ENCODE data around the gene ENTPD6. TPM values are rescaled to one million over a fixed set of nuclear protein-coding genes. Genes with fewer than 3 reads are reported as not detected.
"Not testable (repeated sequence)": the region's sequence is repeated elsewhere in the genome, so short reads cannot be mapped to it uniquely, and the experiment has no call there.

ENTPD6 gene
- total and polyA plus RNA-seq, 4 experiments from 2014 or later: 42.1 to 94.3 (median 68.0) TPM

DNA sequence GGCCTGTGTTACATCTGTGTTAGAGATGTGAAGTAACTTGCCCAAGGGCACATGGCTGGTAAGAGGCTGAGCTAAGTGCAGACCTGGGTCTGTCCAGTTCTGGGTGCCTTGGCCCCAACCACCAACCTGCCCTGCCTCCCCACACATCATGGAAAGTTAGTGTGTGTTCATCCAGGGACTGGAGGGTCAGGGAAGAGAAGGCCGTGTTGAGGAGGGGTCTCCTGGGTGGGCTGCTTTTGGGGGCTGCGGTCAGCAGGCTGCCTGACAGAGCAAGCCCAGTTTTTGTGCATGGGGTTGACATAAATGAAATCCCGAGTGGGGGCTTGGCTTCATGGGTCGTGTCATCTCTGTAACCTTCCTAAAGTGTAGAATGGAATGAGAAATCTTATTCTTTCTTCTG, 63.3 kb downstream of the ENTPD6 start:
- Histone ChIP-seq H3K36me3 (ENCODE audit: insufficient read depth, low read length) (no peaks in the 10 kb centered on the region), H3K4me1 (ENCODE audit: insufficient read depth, low read length) (peaks cover 3% of the 10 kb centered on the region), H3K4me3 (ENCODE audit: low read length in 2 of 2) (no peak overlapping the region), H3K27me3 (ENCODE audit: insufficient read depth, low read length) (no peaks in the 10 kb centered on the region), H3K9me3 (ENCODE audit: control insufficient read depth in 1 of 2, low read length in 2 of 2) (no peaks in the 10 kb centered on the region), H3K27ac (ENCODE audit: low read depth, low read length) (no peak overlapping the region)
- H3K4me3 Mint-ChIP-seq: peak overlapping the region in 1 of 8 donors; percentile 35
- peaks cover 6 to 25% (median 12%) of the 10 kb centered on the region in 4 donors for H3K4me1 Mint-ChIP-seq
- H3K27ac Mint-ChIP-seq: no peak overlapping the region
- no peak for DNase-seq
- intact Hi-C loops (cut with micrococcal nuclease): no loop called here
- H3K27me3 Mint-ChIP-seq: no peaks in the 10 kb centered on the region
- ChIA-PET POLR2A (ENCODE audit: partially characterized antibody) (no interaction called here), CTCF (ENCODE audit: partially characterized antibody) (no interaction called here)
- peaks cover 30 to 31% of the 10 kb centered on the region in 2 donors for H3K36me3 Mint-ChIP-seq
- H3K9me3 Mint-ChIP-seq: peaks cover 0 to 5% (median 0%) of the 10 kb centered on the region in 8 donors

DNA sequence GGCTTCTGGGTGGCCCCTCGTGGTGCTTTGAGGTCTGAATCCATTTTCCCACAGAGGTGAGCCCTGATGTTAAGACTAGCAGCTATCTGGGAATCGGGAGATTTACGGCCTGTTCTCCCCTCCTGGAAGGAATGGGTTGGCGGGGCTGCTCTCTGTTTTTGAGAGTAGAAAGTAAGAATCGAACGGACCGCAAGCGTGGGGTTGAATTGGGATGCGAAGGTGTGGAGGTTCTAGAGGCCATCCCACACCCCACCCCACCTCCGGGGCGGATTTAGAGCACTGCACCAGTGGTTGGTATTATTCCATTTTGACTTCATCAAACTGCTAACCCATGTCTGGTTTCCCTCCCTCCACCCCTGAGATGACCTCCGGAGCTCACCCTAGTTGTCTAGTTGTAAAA, 63.8 kb downstream of the ENTPD6 start:
- Histone ChIP-seq H3K4me1 (ENCODE audit: insufficient read depth, low read length) (peaks cover 3% of the 10 kb centered on the region), H3K36me3 (ENCODE audit: insufficient read depth, low read length) (no peaks in the 10 kb centered on the region), H3K27me3 (ENCODE audit: insufficient read depth, low read length) (no peaks in the 10 kb centered on the region), H3K9me3 (ENCODE audit: control insufficient read depth in 1 of 2, low read length in 2 of 2) (no peaks in the 10 kb centered on the region), H3K27ac (ENCODE audit: low read depth, low read length) (no peak overlapping the region), H3K4me3 (ENCODE audit: low read length in 2 of 2) (no peak overlapping the region)
- DNase-seq: no peak
- ChIA-PET POLR2A (ENCODE audit: partially characterized antibody) (no interaction called here), CTCF (ENCODE audit: partially characterized antibody) (no interaction called here)
- H3K27ac Mint-ChIP-seq: peak overlapping the region in 3 of 7 donors; percentile 30 to 43 (median 35)
- H3K4me1 Mint-ChIP-seq: peaks cover 5 to 25% (median 11%) of the 10 kb centered on the region in 4 donors
- intact Hi-C loops (cut with micrococcal nuclease): no loop called here
- peak overlapping the region in 1 of 8 donors; percentile 61 for H3K4me3 Mint-ChIP-seq
- peaks cover 31 to 33% of the 10 kb centered on the region in 2 donors for H3K36me3 Mint-ChIP-seq
- peaks cover 0 to 5% (median 0%) of the 10 kb centered on the region in 8 donors for H3K9me3 Mint-ChIP-seq
- H3K27me3 Mint-ChIP-seq: no peaks in the 10 kb centered on the region

DNA sequence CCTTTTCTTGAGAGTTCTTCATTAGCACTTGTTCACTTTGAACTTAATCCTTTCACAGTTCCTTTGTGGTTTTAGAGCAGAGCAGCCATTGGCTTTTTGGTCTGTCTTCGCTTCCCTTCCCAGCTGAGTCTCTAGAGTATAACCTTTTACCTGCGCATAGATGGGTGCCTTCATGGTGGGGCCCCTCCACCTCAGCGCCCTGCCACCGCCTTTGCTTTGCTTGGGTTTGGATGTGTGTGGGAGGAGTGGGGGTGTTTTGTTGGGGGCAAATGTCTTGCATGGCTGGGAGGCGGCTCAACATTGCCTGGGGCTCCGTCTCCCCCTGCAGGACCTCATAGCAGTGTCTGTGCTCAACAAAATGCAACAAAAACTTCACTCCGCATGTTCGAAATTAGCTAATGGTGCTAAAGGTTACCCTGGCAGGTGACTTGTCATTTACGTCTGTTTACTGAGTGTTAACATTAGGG, 64.3 kb downstream of the ENTPD6 start:
- intact Hi-C loops (cut with micrococcal nuclease): no loop called here
- H3K36me3 ChIP-seq (ENCODE audit: insufficient read depth, low read length): no peaks in the 10 kb centered on the region
- Mint-ChIP-seq H3K9me3 (peaks cover 0 to 5% (median 0%) of the 10 kb centered on the region in 8 donors), H3K4me1 (peaks cover under 1 to 25% (median 8%) of the 10 kb centered on the region in 4 donors), H3K27me3 (no peaks in the 10 kb centered on the region), H3K36me3 (peaks cover 31 to 37% of the 10 kb centered on the region in 2 donors), H3K4me3 (peak overlapping the region in 1 of 8 donors; percentile 61), H3K27ac (peak overlapping the region in 2 of 7 donors; percentile 30 to 34)
- H3K4me3 ChIP-seq (ENCODE audit: low read length in 2 of 2): no peak overlapping the region
- CTCF ChIA-PET (ENCODE audit: partially characterized antibody): no interaction called here
- H3K27ac ChIP-seq (ENCODE audit: low read depth, low read length): no peak overlapping the region
- no peaks in the 10 kb centered on the region for H3K27me3 ChIP-seq (ENCODE audit: insufficient read depth, low read length)
- POLR2A ChIA-PET (ENCODE audit: partially characterized antibody): no interaction called here
- no peaks in the 10 kb centered on the region for H3K9me3 ChIP-seq (ENCODE audit: control insufficient read depth in 1 of 2, low read length in 2 of 2)
- peaks cover 3% of the 10 kb centered on the region for H3K4me1 ChIP-seq (ENCODE audit: insufficient read depth, low read length)
- DNase-seq: peak in 1 of 5 donors; percentile 19

DNA sequence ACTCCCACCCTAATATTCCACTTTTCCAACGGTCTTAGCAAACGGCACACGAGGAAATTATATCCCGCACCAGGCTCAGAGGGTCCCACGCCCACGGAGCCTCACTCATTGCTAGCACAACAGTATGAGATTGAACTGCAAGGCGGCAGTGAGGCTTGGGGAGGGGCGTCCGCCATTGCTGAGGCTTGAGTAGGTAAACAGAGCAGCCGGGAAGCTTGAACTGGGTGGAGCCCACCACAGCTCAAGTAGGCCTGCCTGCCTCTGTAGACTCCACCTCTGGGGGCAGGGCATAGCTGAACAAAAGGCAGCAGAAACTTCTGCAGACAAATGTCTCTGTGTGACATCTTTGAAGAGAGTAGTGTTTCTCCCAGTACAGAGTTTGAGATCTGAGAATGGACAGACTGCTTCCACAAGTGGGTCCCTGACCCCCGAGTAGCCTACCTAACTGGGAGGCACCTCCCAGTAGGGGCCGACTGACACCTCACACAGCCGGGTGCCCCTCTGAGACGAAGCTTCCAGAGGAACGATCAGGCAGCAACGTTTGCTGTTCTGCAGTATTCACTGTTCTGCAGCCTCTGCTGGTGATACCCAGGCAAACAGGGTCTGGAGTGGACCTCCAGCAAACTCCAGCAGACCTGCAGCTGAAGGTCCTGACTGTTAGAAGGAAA, 65.4 kb downstream of the ENTPD6 start:
- Mint-ChIP-seq H3K4me1 (peaks cover 0 to 24% (median 8%) of the 10 kb centered on the region in 4 donors), H3K36me3 (peaks cover 31 to 37% of the 10 kb centered on the region in 2 donors), H3K4me3 (peak overlapping the region in 1 of 8 donors; percentile 17)
- H3K9me3 Mint-ChIP-seq; H3K27ac Mint-ChIP-seq; H3K27me3 ChIP-seq (ENCODE audit: insufficient read depth, low read length); H3K9me3 ChIP-seq (ENCODE audit: control insufficient read depth in 1 of 2, low read length in 2 of 2); H3K27me3 Mint-ChIP-seq; CTCF ChIA-PET (ENCODE audit: partially characterized antibody); H3K4me1 ChIP-seq (ENCODE audit: insufficient read depth, low read length); H3K27ac ChIP-seq (ENCODE audit: low read depth, low read length); intact Hi-C loops (cut with micrococcal nuclease); H3K4me3 ChIP-seq (ENCODE audit: low read length in 2 of 2); H3K36me3 ChIP-seq (ENCODE audit: insufficient read depth, low read length): not testable (repeated sequence)
- POLR2A ChIA-PET (ENCODE audit: partially characterized antibody): interaction anchor here (1.0 kb wide), 1 partner anchor 66 kb away, joined by 3 read pairs; the partner anchor contains the start of gene ENTPD6
- DNase-seq: peak in 1 of 5 donors; percentile 34

DNA sequence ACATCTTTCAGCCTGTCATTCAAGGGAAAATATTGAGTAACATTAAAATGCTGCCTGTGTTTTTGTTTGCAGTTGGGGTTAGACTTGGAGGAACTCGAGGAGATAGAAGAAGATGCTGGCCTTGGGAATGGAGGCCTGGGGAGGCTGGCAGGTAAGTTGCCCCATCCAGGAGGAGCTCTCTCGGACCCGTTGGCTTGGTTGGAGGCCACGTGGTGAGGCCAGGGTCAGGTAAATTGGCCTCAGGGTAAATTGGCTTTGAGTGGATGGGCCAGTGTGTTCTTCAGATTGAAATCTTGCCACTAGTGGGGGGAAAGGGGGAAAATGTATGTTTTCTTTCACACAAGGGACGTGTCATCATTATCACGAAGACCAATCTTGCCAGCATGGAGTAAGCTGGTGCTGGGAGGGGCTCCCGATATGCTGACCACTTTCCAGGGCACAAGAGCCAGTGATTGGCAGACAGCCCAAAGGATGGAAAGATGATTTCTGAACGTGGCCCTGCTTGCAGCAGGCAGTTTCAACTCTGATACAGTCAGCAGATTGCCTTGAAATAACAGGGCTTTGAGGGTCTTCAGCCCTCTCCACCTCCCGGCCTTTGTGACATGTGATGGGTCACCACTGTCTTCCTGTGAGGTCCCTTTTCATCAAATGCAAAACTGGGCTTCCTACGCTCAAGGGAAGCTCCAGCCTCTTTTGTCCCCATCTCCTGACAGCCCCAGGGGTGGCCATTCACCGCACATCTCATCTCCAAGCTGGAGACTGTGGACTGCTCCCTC, 73.7 kb downstream of the ENTPD6 start:
- Mint-ChIP-seq H3K4me1 (peaks cover 0 to 6% (median 4%) of the 10 kb centered on the region in 4 donors), H3K4me3 (no peak overlapping the region), H3K9me3 (peaks cover 0 to under 1% (median 0%) of the 10 kb centered on the region in 8 donors), H3K27ac (peak overlapping the region in 1 of 7 donors; percentile 25), H3K27me3 (no peaks in the 10 kb centered on the region), H3K36me3 (peaks cover 14 to 39% of the 10 kb centered on the region in 2 donors)
- ChIA-PET CTCF (ENCODE audit: partially characterized antibody) (interaction anchor here (1.0 to 1.1 kb wide), 2 partner anchors 130 kb away, joined by 3 read pairs; no protein-coding TSS in a partner anchor), POLR2A (ENCODE audit: partially characterized antibody) (no interaction called here)
- no peaks in the 10 kb centered on the region for H3K9me3 ChIP-seq (ENCODE audit: control insufficient read depth in 1 of 2, low read length in 2 of 2)
- no peak overlapping the region for H3K4me3 ChIP-seq (ENCODE audit: low read length in 2 of 2)
- H3K27ac ChIP-seq (ENCODE audit: low read depth, low read length): no peak overlapping the region
- intact Hi-C loops (cut with micrococcal nuclease): no loop called here
- no peak for DNase-seq
- no peaks in the 10 kb centered on the region for H3K27me3 ChIP-seq (ENCODE audit: insufficient read depth, low read length)
- peaks cover 21% of the 10 kb centered on the region for H3K36me3 ChIP-seq (ENCODE audit: insufficient read depth, low read length)
- H3K4me1 ChIP-seq (ENCODE audit: insufficient read depth, low read length): no peaks in the 10 kb centered on the region

DNA sequence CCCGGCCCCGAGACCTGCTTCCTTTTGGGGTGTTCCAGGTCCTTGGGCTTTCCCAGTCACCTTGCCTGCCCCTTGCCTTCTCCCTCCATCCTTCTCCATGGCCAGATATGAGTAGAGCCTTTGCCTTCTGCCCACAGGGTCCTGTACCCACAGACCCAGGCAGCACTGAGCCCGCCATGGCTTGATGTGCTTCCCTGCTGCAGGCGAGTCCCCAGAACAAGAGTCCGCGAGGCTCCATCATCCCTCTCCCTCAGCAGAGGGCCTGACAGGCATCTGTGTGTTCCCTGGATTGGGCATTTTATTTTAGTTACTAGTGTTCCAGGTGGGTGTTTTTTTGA, 74.3 kb downstream of the ENTPD6 start:
- ChIA-PET CTCF (ENCODE audit: partially characterized antibody) (interaction anchor here (1.0 kb wide), 1 partner anchor 130 kb away, joined by 3 read pairs; no protein-coding TSS in a partner anchor), POLR2A (ENCODE audit: partially characterized antibody) (no interaction called here)
- H3K9me3 Mint-ChIP-seq: no peaks in the 10 kb centered on the region
- peaks cover 0 to 6% (median 4%) of the 10 kb centered on the region in 4 donors for H3K4me1 Mint-ChIP-seq
- Histone ChIP-seq H3K4me3 (ENCODE audit: low read length in 2 of 2) (no peak overlapping the region), H3K9me3 (ENCODE audit: control insufficient read depth in 1 of 2, low read length in 2 of 2) (no peaks in the 10 kb centered on the region), H3K36me3 (ENCODE audit: insufficient read depth, low read length) (peaks cover 27% of the 10 kb centered on the region), H3K27ac (ENCODE audit: low read depth, low read length) (no peak overlapping the region), H3K27me3 (ENCODE audit: insufficient read depth, low read length) (no peaks in the 10 kb centered on the region), H3K4me1 (ENCODE audit: insufficient read depth, low read length) (no peaks in the 10 kb centered on the region)
- H3K4me3 Mint-ChIP-seq: no peak overlapping the region
- H3K27ac Mint-ChIP-seq: no peak overlapping the region
- intact Hi-C loops (cut with micrococcal nuclease): no loop called here
- H3K36me3 Mint-ChIP-seq: peaks cover 10 to 44% of the 10 kb centered on the region in 2 donors
- H3K27me3 Mint-ChIP-seq: no peaks in the 10 kb centered on the region
- DNase-seq: no peak

DNA sequence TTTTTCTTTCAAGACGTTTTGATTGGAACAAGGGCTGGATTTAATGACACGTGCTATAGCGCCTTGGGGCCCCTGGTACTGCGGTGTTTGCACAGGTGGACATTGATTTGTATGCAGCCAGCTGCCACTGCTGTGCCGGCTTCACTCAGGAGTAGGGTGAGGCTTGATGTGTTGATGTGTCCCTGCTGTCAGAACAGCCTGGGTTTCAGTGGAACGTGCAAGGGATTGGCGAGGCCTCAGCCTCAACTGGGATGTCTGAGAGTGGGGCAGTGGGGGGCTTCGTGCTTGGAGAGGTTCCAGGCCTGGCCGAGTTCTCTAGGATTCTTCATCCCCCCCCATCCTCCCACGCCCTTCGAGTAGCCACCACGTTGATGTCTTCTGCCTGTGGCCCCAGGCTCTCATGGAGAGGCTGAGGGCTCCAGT, 75.3 kb downstream of the ENTPD6 start:
- CTCF ChIA-PET (ENCODE audit: partially characterized antibody): no interaction called here
- POLR2A ChIA-PET (ENCODE audit: partially characterized antibody): no interaction called here

More for the DNA sequence above, 75.3 kb downstream of the ENTPD6 start:
- H3K4me1 Mint-ChIP-seq: peaks cover 0 to 6% (median 4%) of the 10 kb centered on the region in 4 donors
- no peak for DNase-seq
- no peaks in the 10 kb centered on the region for H3K27me3 Mint-ChIP-seq
- Histone ChIP-seq H3K36me3 (ENCODE audit: insufficient read depth, low read length) (peaks cover 31% of the 10 kb centered on the region), H3K4me1 (ENCODE audit: insufficient read depth, low read length) (no peaks in the 10 kb centered on the region), H3K4me3 (ENCODE audit: low read length in 2 of 2) (no peak overlapping the region), H3K27me3 (ENCODE audit: insufficient read depth, low read length) (no peaks in the 10 kb centered on the region), H3K27ac (ENCODE audit: low read depth, low read length) (no peak overlapping the region), H3K9me3 (ENCODE audit: control insufficient read depth in 1 of 2, low read length in 2 of 2) (no peaks in the 10 kb centered on the region)
- no peak overlapping the region for H3K4me3 Mint-ChIP-seq
- H3K27ac Mint-ChIP-seq: no peak overlapping the region
- no peaks in the 10 kb centered on the region for H3K9me3 Mint-ChIP-seq
- H3K36me3 Mint-ChIP-seq: peaks cover 15 to 51% of the 10 kb centered on the region in 2 donors
- intact Hi-C loops (cut with micrococcal nuclease): no loop called here
